Nephron progenitor cell (in vitro differentiated cells): ENCODE data around the gene CAB39L.

Experiments used
- DNase-seq: peaks from one replicate; pipeline ENCODE4 v3.0.0; 2021
- H3K27ac Mint-ChIP-seq: 2 replicates; pipeline ENCODE4 v1.8.0; 2021; ENCODE audit warnings: mild to moderate bottlenecking, moderate library complexity, mixed read lengths
- H3K27me3 Mint-ChIP-seq: 2 replicates; pipeline ENCODE4 v1.8.0; 2021; ENCODE audit warnings: mild to moderate bottlenecking, low read depth, mixed read lengths; ENCODE audit not compliant: poor library complexity
- H3K36me3 Mint-ChIP-seq: 2 replicates; pipeline ENCODE4 v1.8.0; 2021; ENCODE audit warnings: low read depth, mixed read lengths
- H3K4me1 Mint-ChIP-seq: 2 replicates; pipeline ENCODE4 v1.8.0; 2021; ENCODE audit warnings: mixed read lengths
- H3K4me3 Mint-ChIP-seq: 2 replicates; pipeline ENCODE4 v1.8.0; 2021; ENCODE audit warnings: mild to moderate bottlenecking, moderate library complexity, mixed read lengths
- H3K9me3 Mint-ChIP-seq: 2 replicates; pipeline ENCODE4 v1.8.0; 2021; ENCODE audit warnings: mild to moderate bottlenecking, moderate library complexity, mixed read lengths
- CTCF ChIP-seq: fragments of 200-600 bp; sonication (generic); IDR thresholded peaks from 2 replicates; pipeline ENCODE4 v1.5.0; 2021; ENCODE audit warnings: antibody characterized with exemption

The CAB39L gene

DNA sequence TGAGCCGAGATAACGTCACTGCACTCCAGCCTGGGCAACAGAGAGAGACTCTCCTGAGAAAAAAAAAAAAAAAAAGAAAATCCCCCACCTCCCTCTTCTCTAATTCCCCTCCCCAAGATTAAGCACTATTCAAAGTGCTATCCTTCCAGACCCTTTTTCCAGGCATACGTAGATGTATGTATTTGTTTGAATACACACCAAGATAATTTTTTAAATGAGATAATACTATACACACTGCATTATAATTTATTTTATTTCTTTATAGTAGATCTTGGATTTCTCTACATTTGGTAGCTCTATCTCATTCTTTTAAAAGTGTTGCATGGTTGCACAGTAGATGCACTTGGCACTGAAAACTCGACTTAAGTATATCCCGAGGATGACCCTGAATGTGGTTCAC lies 32.5 kb downstream of the CAB39L start:
- peaks cover 5% of the 10 kb centered on the region for H3K36me3 Mint-ChIP-seq
- H3K4me3 Mint-ChIP-seq, result no peak overlapping the region
- peaks cover 5% of the 10 kb centered on the region for H3K9me3 Mint-ChIP-seq
- H3K4me1 Mint-ChIP-seq, result no peaks in the 10 kb centered on the region
- no peak for DNase-seq
- TF ChIP-seq CTCF, result no peak
- no peaks in the 10 kb centered on the region for H3K27me3 Mint-ChIP-seq
- H3K27ac Mint-ChIP-seq, result no peak overlapping the region

GRCh38 chr13:49410477-49410876 lies 33.4 kb downstream of the CAB39L start:
- Mint-ChIP-seq H3K4me1 (no peaks in the 10 kb centered on the region), H3K36me3 (peaks cover 11% of the 10 kb centered on the region), H3K9me3 (peaks cover 11% of the 10 kb centered on the region), H3K27ac (no peak overlapping the region), H3K27me3 (no peaks in the 10 kb centered on the region), H3K4me3 (no peak overlapping the region)
- no peak for DNase-seq
- no peak for TF ChIP-seq CTCF

- Mint-ChIP-seq H3K27ac (no peak overlapping the region), H3K36me3 (peaks cover 15% of the 10 kb centered on the region), H3K27me3 (no peaks in the 10 kb centered on the region), H3K4me1 (no peaks in the 10 kb centered on the region), H3K9me3 (peaks cover 16% of the 10 kb centered on the region), H3K4me3 (no peak overlapping the region)
- TF ChIP-seq CTCF, result no peak
- no peak for DNase-seq
Measured at GRCh38 chr13:49410006-49410405, 33.9 kb downstream of the CAB39L start.

DNA sequence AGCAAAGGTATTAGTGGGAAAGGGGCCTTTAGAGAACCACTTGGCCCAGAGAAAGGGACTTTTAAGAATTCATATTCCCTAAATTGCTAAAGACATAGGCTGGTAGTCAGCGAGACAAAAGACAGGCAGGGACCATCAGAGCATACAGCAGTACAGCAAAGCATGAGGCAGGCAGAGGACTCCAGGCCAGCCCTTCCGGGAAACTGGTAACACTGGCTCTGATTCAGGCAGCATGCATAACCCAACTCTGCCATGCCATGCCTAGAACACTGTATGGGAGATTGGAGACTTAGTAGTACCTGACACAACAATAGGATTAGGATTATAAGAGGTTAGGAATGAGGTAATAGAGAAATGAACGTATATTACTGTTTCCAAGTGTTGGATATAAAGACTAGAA lies 34.9 kb downstream of the CAB39L start:
- H3K4me1 Mint-ChIP-seq, result no peaks in the 10 kb centered on the region
- TF ChIP-seq CTCF, result no peak

DNA sequence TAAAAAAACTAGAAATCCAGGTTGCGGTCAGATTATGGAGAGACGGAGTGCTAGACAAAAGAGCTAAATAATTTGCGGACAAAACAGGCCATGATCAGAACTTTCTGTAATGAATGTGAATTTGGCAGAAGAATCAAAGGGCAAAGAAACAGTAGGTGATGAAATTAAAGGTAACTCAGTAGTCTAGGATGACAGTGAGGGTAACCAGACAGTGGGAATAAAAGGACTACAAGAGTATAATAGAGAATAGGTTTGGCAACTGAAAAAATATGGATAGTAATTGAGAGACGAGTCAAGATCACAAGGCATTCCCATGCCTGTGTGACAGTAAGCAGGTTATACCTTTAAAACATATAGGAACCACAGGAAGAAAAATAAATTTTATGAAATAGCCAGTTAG lies 35.9 kb downstream of the CAB39L start:
- no peak for TF ChIP-seq CTCF
- Mint-ChIP-seq H3K4me3 (no peak overlapping the region), H3K4me1 (no peaks in the 10 kb centered on the region), H3K27ac (peak overlapping the region; percentile 4), H3K27me3 (no peaks in the 10 kb centered on the region), H3K36me3 (peaks cover 33% of the 10 kb centered on the region), H3K9me3 (peaks cover 34% of the 10 kb centered on the region)
- DNase-seq, result no peak

More for the DNA sequence above, 34.9 kb downstream of the CAB39L start:
- H3K4me3 Mint-ChIP-seq, result no peak overlapping the region
- DNase-seq, result no peak
- no peaks in the 10 kb centered on the region for H3K27me3 Mint-ChIP-seq
- peak overlapping the region; percentile 9 for H3K27ac Mint-ChIP-seq
- H3K36me3 Mint-ChIP-seq, result peaks cover 25% of the 10 kb centered on the region
- H3K9me3 Mint-ChIP-seq, result peaks cover 26% of the 10 kb centered on the region

DNA sequence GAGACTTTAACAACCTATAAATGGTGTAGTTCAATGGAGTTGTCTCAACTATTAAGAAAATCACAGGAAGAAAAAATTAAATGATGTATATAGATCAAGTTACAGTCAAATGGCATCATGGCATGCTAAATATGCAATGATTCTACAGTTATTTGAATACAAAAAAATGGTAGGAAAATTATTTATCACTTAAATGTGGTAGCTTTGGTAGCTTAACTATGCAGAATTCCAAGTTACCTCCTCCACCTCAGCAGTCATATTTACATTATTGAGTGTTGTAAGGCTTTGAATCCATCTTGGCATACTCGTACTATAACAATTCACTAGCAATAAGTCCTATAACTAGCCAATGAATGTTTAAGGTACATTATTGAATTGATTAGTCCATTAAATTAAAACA lies 36.8 kb downstream of the CAB39L start:
- DNase-seq, result no peak
- TF ChIP-seq CTCF, result no peak
- Mint-ChIP-seq H3K27me3 (no peaks in the 10 kb centered on the region), H3K9me3 (peaks cover 34% of the 10 kb centered on the region), H3K4me1 (no peaks in the 10 kb centered on the region), H3K36me3 (peaks cover 33% of the 10 kb centered on the region), H3K4me3 (no peak overlapping the region), H3K27ac (no peak overlapping the region)
